Ovary (tissue), 10 donors: ENCODE measurements around the gene C1QTNF1. TPM values are rescaled to one million over a fixed set of nuclear protein-coding genes. Genes with fewer than 3 reads are reported as not detected.

ENCODE experiments used
- DNase-seq, 5 donors: peaks; one replicate each; pipeline ENCODE4 v3.0.0-alpha.2; 2019 to 2020
- H3K27ac ChIP-seq, 2 donors: fragments of 200-600 bp; one replicate each; pipeline versions ENCODE4 v1.5.1 to v1.8.0; 2019 to 2022
- H3K27me3 ChIP-seq: fragments of 200-600 bp; one replicate; pipeline ENCODE4 v1.8.0; 2022
- H3K36me3 ChIP-seq: fragments of 200-600 bp; sonication (generic); one replicate; pipeline ENCODE4 v1.5.1; 2019
- H3K4me1 ChIP-seq: one replicate; pipeline ENCODE4 v1.8.1; 2013; ENCODE audit warnings: mild to moderate bottlenecking, moderate library complexity; ENCODE audit not compliant: insufficient read depth
- H3K4me3 ChIP-seq: fragments of 200-600 bp; sonication (generic); one replicate; pipeline ENCODE4 v1.5.1; 2017
- H3K9me3 ChIP-seq, 2 donors: fragments of 200-600 bp in 1 of 2; sonication (generic) in 1 of 2; one replicate each; pipeline versions ENCODE4 v1.5.1 to v1.8.1; 2013 to 2019; ENCODE audit warnings: mild to moderate bottlenecking in 1 of 2, moderate library complexity in 1 of 2
- CTCF ChIP-seq, 3 donors: fragments of 450-650 bp in 2 of 3; fragments of 200-600 bp in 1 of 3; IDR thresholded peaks; one replicate each; pipeline versions ENCODE4 v1.5.1 to v1.8.0; 2016 to 2022; ENCODE audit warnings: antibody characterized with exemption in 3 of 3, mild to moderate bottlenecking in 1 of 3
- EP300 ChIP-seq: sonication (generic); formaldehyde crosslinking; IDR thresholded peaks from one replicate; pipeline ENCODE4 v1.6.1; 2017; ENCODE audit warnings: antibody characterized with exemption
- POLR2A ChIP-seq: fragments of 450-650 bp; IDR thresholded peaks from one replicate; pipeline ENCODE4 v1.6.1; 2017; ENCODE audit warnings: antibody characterized with exemption, mild to moderate bottlenecking, moderate library complexity
- WGBS, 3 donors: extraction: QIAGEN DNeasy Blood & Tissue Kit in 1 of 3; methylation state at CpG; one replicate each; pipeline versions ENCODE4 v1.1.5 to v1.1.7; 2013 to 2017; 5-methylcytosine and 5-hydroxymethylcytosine counted together
- intact Hi-C, 4 donors: fragments of 100-400 bp; cut with DNase I; formaldehyde crosslinking; loops; one replicate each; pipeline versions ENCODE4 v1.11.0 to v1.15.1; 2022 to 2023
- long read RNA-seq, 3 donors: library from polyadenylated mRNA in 2 of 3; unstranded in 2 of 3; transcript quantifications; one replicate each; pipeline ENCODE4 v2.0.0 and lab custom pipeline, GENCODE V29; 2021 to 2026
- polyA plus RNA-seq, 2 donors: library from polyadenylated mRNA; stranded (reverse); fragments of 200-250 nt in 1 of 2; fragments of 350-450 nt in 1 of 2; fragmentation: Illumina TruSeq in 1 of 2; extraction: RNeasy Lipid Tissue Mini Kit (QIAGEN cat#74804) in 1 of 2; gene quantifications; one replicate each; pipeline ENCODE4 v1.2.3, GENCODE V29; 2013 to 2014
- total RNA-seq, 7 donors: library from RNA; depleted of rRNA in 2 of 7; stranded (reverse); fragments of >200 nt in 2 of 7; fragmentation: NEBNext Ultra II Directional in 3 of 7; extraction: Animal tissue kit (Norgen Biotek cat#: 25700) in 3 of 7; gene quantifications; one replicate each; pipeline versions ENCODE4 v1.1.0 to v1.2.4, GENCODE V29; 2016 to 2023
- donor health status: DM: no; HTN: no; CAD: no; lungs with moderate emphysema.
- donor health status: DM: no; HTN: no; CAD: no.
- donor health status: Bipolar disorder and iron deficiency.
- donor health status: DM: yes; HTN: yes; CAD: no.
- donor health status: DM: no; HTN: no; CAD: no.
- donor health status: DM: yes; HTN: yes; CAD: no.

The C1QTNF1 gene
- total RNA-seq (10 to 100 TPM; 41.1 to 85.9 (median 53.5) TPM), polyA plus RNA-seq (10 to 100 TPM; 17.9 to 69.4 TPM)
- long read RNA-seq, donor 1, transcript C1QTNF1-201 (3 exons, 2,624 nt), result major isoform, 5 of 29 reads
- long read RNA-seq, donor 1, partial matches to known transcripts, result 14 of 29 reads
- long read RNA-seq, donor 1, other reads (novel, unspliced or antisense), result 4 of 29 reads
- long read RNA-seq, donor 2, partial matches to known transcripts, result 0 of 2 reads
- long read RNA-seq, donor 2, other reads (novel, unspliced or antisense), result 0 of 2 reads
- long read RNA-seq, donor 3, transcript C1QTNF1-206 (4 exons, 1,672 nt), result major isoform, 55 of 108 reads
- long read RNA-seq, donor 3, partial matches to known transcripts, result 40 of 108 reads
- long read RNA-seq, donor 3, other reads (novel, unspliced or antisense), result 6 of 108 reads

- Histone ChIP-seq H3K27ac (peak within 1 kb of the TSS; percentile 63 to 87), H3K36me3 (no peaks in the 10 kb centered on the region), H3K4me3 (peak within 1 kb of the TSS; percentile 67), H3K4me1 (peaks cover 34% of the 10 kb centered on the region), H3K27me3 (no peaks in the 10 kb centered on the region), H3K9me3 (no peaks in the 10 kb centered on the region)
- 1 to 3% (median 2%) methylated on average over 71 to 77 of the region's 77 CpGs for WGBS, 3 donors
- intact Hi-C loops, result loop anchor here in 1 of 4 donors (10.0 kb wide), 1 partner anchor 371 kb away; no protein-coding TSS in a partner anchor
- peak; percentile 68 to 80 (median 72) for DNase-seq
- peak; percentile 28 for TF ChIP-seq POLR2A
- peak in 2 of 3 donors; percentile 49 to 56 for TF ChIP-seq CTCF (IDR thresholded peaks at IDR 0.05)
- TF ChIP-seq EP300, result no peak
Observed at GRCh38 chr17:79023886-79024771, at the start of gene C1QTNF1. Gene C1QTNF1, plus strand, starts transcription at chr17:79024169. Its CDS starts 19,800 bp downstream, at chr17:79043969.

- H3K4me1 ChIP-seq, result peaks cover 27% of the 10 kb centered on the region
- TF ChIP-seq POLR2A (no peak), CTCF (IDR thresholded peaks at IDR 0.05) (no peak), EP300 (no peak)
- peak overlapping the region in 1 of 2 donors; percentile 69 for H3K27ac ChIP-seq
- H3K9me3 ChIP-seq, result no peaks in the 10 kb centered on the region
- no peaks in the 10 kb centered on the region for H3K36me3 ChIP-seq
- DNase-seq, result peak in 4 of 5 donors; percentile 67 to 80 (median 75)
- intact Hi-C loops, result loop anchor here in 2 of 4 donors (5.0 to 10.0 kb wide), 3 partner anchors 50 to 628 kb away; partner anchors contain the start of gene TIMP2 (in 2 of the 2)
- H3K27me3 ChIP-seq, result no peaks in the 10 kb centered on the region
- 42 to 48% (median 42%) methylated on average over 30 of the region's 30 CpGs for WGBS, 3 donors
- H3K4me3 ChIP-seq, result no peak overlapping the region
Observed at GRCh38 chr17:78974635-78975591, 49.1 kb upstream of the C1QTNF1 start.

GRCh38 chr17:78976907-78977680 lies 46.9 kb upstream of the C1QTNF1 start:
- intact Hi-C loops, result loop anchor here in 2 of 4 donors (5.0 to 10.0 kb wide), 2 partner anchors 52 to 630 kb away; partner anchors contain the start of gene TIMP2 (in 2 of the 2)
- Histone ChIP-seq H3K36me3 (no peaks in the 10 kb centered on the region), H3K4me1 (peaks cover 34% of the 10 kb centered on the region), H3K27ac (peak overlapping the region; percentile 57 to 69), H3K9me3 (no peaks in the 10 kb centered on the region), H3K4me3 (no peak overlapping the region), H3K27me3 (no peaks in the 10 kb centered on the region)
- WGBS, 3 donors, result 45 to 65% (median 50%) methylated on average over 19 to 20 of the region's 20 CpGs
- peak in 1 of 5 donors; percentile 35 for DNase-seq
- TF ChIP-seq EP300, result no peak
- TF ChIP-seq POLR2A, result no peak
- TF ChIP-seq CTCF (IDR thresholded peaks at IDR 0.05), result no peak
